Caki2 (cell line): Measurements from ENCODE around the gene TM4SF4. TPM values are rescaled to one million over a fixed set of nuclear protein-coding genes. Genes with fewer than 3 reads are reported as not detected.

Experiments
- DNase-seq: peaks from one replicate; pipeline ENCODE4 v3.0.0-alpha.2; 2015; ENCODE audit warnings: low read depth
- in situ Hi-C: cut with HindIII; loops from 2 replicates; pipeline ENCODE4 v1.10.0; 2016; ENCODE audit warnings: low sequenced_read_pairs, low pct_unique_long_range_greater_than_20kb, mixed read lengths
- total RNA-seq: library from RNA; depleted of rRNA; stranded (reverse); fragments of >200 nt; shearing (Covaris generic); gene quantifications from 2 replicates; pipeline ENCODE4 v1.2.3, GENCODE V29; 2014; ENCODE audit warnings: low replicate concordance; rRNA removed

The TM4SF4 gene
- total RNA-seq, 1 experiment from 2014 or later: 10.9 TPM

DNA sequence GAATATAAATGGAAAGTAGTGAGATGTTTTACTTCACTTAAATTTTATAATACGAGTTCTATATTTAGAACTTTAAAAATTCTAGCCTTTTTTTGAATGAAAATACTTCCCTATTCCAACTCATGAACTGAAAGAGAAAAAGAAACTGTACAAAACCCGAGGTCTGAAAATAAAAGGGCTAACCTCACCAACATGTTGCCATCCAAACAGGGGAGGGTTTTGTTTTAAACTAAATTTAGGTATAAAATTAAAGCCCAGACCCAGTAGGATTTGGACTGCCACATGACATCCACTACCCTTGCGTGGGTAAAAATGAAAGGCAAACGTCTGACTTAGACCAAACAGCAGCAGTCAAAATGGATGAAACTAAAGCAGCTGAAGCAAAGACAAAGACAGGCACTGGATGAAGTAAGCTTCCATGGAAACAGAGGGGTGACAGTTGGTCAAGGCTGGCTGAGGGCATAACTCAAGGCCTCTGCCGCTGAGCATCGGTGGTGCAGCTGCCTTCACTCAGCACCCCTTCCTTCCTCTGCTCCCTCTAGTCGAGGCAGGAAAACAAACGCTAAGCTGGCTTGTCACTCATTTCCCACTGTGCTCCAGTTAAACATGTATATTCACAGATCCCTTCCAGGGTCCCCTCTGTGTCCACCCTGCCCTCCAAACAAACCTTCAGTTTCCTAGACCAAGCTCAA, 58.1 kb downstream of the TM4SF4 start:
- in situ Hi-C loops: no loop called here
- no peak for DNase-seq

DNA sequence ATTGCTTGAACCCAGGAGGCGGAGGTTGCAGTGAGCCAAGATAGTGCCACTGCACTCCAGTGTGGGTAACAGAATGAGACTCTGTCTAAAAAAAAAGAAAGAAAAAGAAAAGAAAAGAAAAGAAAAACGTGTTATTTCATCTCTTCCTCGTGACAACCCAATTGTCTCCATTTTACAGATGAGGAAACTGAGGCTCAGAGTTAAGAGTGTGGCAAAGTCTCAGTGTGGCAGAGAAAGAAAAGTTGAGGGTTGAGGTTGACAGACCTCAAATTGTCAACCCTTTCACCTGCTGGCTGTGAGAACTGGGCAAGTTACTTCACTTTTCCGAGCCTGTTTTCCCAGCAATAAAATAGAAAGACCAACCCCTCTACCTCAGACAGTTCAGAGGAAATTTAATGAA, 59.6 kb downstream of the TM4SF4 start:
- in situ Hi-C loops: no loop called here

DNA sequence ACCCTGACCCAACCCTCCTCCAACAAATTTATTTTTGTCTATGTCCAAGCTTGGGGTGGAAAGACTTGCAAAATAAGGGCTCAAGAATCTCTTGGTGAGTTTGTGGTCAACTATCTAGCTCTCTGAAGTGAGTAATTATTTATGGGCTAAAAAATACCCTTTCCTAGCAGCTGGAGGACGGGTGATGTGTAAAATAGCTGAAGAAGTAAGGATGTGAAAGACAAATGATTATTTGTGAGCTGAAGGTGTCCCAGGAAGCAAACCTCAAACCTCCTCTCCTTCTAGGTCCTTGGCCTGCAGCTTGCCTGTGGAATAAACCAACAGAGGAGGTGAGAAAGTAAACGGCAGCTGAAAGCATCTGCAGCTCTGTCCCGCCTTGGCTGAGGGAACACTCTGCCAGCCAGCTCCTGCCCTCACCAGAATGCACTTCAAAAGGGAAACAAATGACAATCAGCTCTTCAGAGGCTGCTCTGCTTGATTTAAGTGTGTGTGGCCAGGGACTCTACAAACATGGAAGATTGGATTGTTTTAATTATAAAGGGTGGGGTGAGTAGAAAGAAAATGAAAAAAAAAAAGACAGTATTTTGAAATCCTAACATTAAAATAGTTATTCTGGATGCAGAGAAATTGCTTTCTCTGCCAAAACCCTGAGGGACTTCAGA, 60.3 kb downstream of the TM4SF4 start:
- DNase-seq: no peak
- in situ Hi-C loops: no loop called here

More for the DNA sequence above, 59.6 kb downstream of the TM4SF4 start:
- DNase-seq: no peak

DNA sequence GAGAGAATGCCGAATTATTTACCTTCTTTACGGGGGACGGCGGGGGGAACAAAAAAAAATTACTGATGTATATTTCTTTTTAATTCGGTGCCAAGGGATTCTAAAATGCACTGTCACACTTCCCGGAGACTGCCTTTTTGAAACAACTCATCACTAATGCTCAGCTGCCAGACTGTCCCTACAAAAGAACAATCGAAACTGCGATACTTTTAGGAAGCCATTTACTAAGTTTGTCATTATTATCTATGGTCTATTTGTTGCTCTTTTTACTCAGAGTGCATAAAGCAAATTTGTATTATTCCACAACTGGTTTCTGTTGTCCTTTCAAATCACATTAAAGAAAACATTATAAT, 60.8 kb downstream of the TM4SF4 start:
- no peak for DNase-seq
- in situ Hi-C loops: no loop called here

DNA sequence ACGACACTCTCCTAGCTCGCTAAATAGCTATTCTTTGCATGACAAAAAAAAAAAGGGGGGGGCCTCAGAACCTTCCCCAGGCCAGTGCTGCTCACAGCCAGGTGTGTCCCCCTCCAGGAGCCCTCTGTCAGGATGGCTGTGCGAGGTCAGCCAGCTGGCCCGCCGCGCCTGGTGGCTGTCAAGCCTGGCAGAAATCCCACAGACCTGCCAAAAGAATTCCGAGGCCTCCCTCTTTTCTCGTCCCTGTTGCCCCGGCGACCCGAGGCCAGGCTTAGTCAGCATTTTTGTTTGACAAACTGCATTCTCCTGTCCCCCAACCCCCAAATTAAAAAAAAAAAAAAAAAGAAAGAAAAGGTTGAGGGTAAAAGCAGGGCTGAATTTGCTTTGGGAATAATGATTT, 61.9 kb downstream of the TM4SF4 start:
- in situ Hi-C loops: no loop called here
- DNase-seq: peak; percentile 41

DNA sequence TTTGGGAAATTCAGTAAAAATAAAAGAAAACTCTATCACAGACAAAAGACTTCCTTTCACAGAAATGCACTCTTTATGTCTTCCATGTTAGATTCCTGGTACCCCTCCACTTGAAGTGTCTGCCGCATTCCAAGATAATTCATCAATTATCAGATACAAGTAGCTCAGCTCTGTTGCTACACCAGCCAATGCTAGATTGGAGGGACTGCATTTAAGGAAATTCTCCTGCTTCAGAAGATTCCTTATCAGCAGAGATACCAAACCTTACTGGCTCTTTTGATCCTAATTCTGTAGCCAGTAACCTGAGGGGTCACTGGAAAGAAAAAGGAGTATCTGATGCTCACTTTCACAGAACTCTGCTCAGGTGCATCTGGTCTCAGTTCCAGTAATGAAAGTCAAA, 63.9 kb downstream of the TM4SF4 start:
- DNase-seq: no peak
- in situ Hi-C loops: no loop called here

DNA sequence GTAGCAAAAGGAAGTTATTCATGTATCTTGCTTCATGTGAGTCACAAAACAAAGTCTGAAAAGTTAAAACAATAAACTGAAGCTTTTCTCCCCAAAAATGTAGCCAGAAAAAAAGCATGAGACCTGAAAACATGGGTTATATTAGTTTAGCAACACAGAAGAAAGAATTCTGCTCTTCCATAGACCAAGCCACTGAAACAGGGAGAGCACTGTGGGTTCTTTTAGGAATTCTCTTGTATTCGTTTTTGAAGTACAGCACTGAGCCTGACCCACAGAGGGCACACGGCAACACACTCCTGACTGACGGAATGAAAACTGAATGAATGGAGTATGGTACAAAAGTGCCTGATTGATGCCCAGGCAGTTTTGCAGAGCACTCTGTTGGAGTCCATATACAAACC, 66.6 kb downstream of the TM4SF4 start:
- in situ Hi-C loops: no loop called here
- DNase-seq: peak; percentile 67

DNA sequence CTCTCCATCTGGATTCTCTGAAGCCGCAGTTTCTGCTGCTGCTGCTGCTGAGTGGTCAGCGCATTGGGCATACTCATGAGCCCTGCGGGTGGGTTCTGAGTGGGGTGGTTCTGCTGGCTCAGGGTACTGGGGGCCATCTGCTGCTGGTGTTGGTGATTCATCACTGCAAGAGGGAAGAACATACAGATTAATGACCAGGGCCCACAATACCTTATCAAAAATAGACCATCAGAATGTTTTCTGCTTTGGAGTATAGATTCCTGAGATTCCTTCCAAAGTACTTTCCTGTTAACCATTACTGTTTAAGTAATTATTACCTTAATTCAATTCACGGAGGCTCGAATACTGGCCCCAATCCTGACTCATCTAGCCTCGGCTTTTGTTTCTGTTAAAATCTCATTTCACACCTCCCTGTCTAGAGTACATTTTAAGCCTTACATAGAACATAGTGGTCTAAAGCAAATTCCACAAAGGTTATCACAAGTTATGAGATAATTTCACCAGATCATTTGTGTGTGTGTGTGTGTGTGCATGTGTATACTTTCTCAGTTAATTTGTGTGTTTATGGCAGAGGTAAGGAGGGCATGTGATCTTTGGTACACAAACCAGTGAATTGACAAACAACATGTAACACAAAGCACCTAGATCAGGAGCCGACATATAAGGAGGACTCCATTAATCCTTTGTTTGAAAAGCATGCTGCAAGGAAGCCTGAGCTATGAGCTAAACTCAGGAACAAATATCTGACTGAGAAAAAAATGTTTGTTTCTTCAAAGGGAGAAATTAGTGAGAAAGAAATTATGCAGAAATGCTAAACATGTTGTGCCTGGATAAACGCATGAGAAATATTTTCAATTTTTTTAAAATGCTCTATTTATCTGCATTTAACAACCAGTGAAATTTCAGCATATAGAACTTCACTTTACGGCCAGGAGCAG, 68.1 kb downstream of the TM4SF4 start:
- peak; percentile 93 for DNase-seq
- in situ Hi-C loops: no loop called here

DNA sequence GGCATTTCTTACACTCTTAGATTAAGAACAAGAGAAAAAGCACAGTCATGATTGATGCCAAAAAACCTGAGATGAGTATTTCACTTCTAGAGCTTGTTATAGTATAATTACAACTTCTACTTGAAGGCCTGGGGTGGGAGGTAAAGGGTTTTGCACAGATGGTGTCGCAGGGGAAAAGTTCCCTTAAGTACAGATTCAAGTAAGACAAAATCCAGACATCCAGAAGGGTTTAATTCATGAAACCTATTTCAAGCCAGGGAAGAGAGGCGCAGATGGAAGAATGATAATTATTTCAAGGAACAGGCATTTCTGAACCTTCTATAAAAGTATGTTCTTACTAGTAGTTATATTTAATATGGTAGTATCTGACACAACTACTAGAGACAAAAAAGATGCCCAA, 70.6 kb downstream of the TM4SF4 start:
- DNase-seq: no peak
- in situ Hi-C loops: no loop called here

DNA sequence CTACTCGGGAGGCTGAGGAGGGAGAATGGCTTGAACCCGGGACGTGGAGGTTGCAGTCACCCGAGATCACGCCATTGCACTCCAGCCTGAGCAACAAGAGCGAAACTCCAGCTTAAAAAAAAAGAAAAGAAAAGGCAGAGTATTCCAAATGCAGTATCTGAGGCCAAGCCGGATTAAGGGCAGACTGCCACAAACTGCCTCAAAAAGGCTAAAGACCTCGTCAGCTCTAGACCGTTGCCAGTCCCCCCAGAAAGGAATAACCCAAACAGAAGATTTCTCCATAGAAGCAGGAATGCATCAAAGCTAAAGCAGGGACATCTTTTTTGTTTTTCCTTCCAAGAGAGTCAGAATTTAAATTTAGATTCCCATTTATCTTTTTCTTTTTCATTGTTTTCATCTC, 72.9 kb downstream of the TM4SF4 start:
- DNase-seq: no peak
- in situ Hi-C loops: no loop called here

DNA sequence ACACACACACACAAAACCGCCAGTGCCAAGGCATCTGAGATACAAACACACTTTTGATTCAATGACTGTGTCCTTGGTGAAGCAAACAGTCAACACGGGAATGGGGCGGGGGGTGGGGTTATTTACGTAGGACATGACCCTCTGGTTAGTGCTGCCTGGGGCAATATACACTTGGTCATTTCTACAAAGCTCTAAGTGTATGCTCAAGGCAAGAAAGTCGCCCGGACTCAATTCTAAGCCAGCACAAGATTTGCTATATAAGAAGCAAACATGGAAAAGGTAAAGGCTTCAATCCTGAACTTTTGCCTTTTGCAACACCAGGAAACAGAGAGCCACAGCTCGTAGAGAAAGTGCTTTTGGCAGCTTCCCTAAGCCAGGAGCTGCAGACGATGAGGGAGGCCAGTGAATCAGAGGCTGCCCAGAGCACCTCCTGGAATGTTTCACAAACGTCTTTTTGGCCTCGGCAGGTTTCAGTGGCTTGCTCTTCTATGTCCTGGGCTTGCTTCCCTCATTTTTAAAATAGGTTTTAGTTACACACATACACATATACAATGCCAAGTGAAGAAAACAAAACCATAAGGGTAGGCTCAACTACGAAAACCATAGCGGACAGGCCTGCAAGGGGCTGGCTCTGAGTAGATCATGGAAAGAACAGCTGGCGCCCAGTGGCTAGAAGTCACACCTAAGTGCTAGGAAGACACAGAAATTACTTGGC, 73.6 kb downstream of the TM4SF4 start:
- in situ Hi-C loops: no loop called here
- DNase-seq: peak; percentile 74

DNA sequence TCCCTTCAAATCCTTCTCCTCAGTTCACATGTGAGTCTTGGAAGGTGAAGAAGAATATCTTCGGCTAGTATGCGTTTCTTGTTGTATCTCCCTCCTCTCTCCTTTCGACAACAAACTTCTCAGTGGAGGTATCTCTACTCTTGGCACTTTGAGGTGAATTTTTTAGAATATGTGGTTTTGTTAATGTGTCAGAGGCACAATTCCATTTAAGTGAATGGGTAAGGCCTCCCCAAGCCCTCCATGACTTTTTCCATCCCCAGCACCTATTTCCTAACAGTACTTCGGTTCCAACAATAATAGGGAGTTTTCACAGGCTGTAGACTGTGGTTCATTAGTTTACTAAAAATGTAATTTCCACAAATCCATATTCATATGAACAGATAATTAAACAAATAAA, 74.2 kb downstream of the TM4SF4 start:
- in situ Hi-C loops: no loop called here
- DNase-seq: no peak

DNA sequence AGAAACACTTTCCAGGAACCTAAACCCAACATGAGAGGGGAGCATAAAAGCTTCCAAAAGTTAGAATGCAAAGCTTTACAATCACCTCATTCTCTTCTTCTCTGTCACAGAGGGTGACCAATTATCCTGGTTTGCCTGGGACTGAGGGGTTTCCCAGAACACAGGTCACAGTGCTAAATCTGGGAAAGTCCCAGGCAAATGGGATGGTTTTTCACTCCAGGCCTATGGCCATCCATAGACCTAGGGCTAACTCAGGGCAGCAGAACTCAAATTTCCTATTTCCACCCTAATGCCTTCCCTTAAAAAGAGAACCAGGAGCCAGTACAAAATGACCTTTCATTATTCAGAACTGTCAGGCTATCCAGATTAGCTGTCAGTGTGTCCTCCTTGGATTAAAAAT, 77.0 kb downstream of the TM4SF4 start:
- DNase-seq: no peak
- in situ Hi-C loops: no loop called here

DNA sequence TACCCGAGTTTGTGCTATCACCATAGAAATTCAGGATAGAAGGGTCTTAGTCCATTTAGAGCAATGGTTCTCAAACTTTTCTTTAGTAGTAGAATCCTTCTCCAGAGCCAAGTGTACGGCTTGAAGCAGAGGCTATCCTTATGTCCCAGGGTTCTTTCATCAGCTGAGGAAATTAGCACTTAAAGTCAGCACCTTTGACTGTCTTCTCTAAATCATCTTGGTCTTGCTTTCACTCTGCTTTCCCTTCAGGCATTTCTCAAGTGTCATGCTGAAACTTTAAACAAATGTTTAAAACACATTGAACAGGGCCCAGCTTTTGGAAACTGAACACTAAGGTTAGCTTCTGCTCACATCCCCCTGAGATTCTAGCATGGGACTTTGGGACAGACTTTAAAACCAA, 78.2 kb downstream of the TM4SF4 start:
- DNase-seq: no peak
- in situ Hi-C loops: no loop called here

Other genes starting within 250 kb of the TM4SF4 start
- 5.9 and 9.3 TPM in 2 replicates for gene TM4SF18, start 141.1 kb upstream of the TM4SF4 start, total RNA-seq
- 60.5 and 64.6 TPM in 2 replicates for gene TM4SF1, start 97.0 kb upstream of the TM4SF4 start, total RNA-seq
- 130 and 197 TPM in 2 replicates for gene WWTR1, start 183.3 kb downstream of the TM4SF4 start, total RNA-seq